CD4-positive, alpha-beta T cell treated with Interleukin-4 for 4 hours (primary cell): ENCODE data around the gene CPNE4.
A peak's percentile ranks its signal among the peaks of the same experiment; 100 is the strongest.
"Not testable (repeated sequence)": the region's sequence is repeated elsewhere in the genome, so short reads cannot be mapped to it uniquely, and the experiment has no call there.

ENCODE experiments used
- DNase-seq: peaks from one replicate; pipeline ENCODE4 v3.0.0-alpha.2; 2020

CPNE4 gene

GRCh38 chr3:132034486-132035464, at the start of gene CPNE4:
Gene CPNE4 (minus strand): TSS chr3:132035014.
- peak; percentile 5 for DNase-seq

GRCh38 chr3:132083583-132084279, 48.9 kb upstream of the CPNE4 start:
- DNase-seq: no peak

GRCh38 chr3:132083159-132083558, 48.3 kb upstream of the CPNE4 start:
- no peak for DNase-seq

- no peak for DNase-seq
Observed at GRCh38 chr3:132079147-132079546, 44.3 kb upstream of the CPNE4 start.

GRCh38 chr3:132073771-132074170, 39.0 kb upstream of the CPNE4 start:
- no peak for DNase-seq

- DNase-seq: no peak
Observed at GRCh38 chr3:132071043-132071442, 36.2 kb upstream of the CPNE4 start.

- no peak for DNase-seq
Observed at GRCh38 chr3:132064114-132064513, 29.3 kb upstream of the CPNE4 start.

- no peak for DNase-seq
Observed at GRCh38 chr3:132062535-132062934, 27.7 kb upstream of the CPNE4 start.

- DNase-seq: no peak
Observed at GRCh38 chr3:132055872-132056271, 21.1 kb upstream of the CPNE4 start.

- DNase-seq: no peak
Observed at GRCh38 chr3:132047209-132047608, 12.4 kb upstream of the CPNE4 start.

- not testable (repeated sequence) for DNase-seq
Observed at GRCh38 chr3:132044874-132045273, 10.1 kb upstream of the CPNE4 start.

- no peak for DNase-seq
Observed at GRCh38 chr3:132042681-132043080, 7.9 kb upstream of the CPNE4 start.

- no peak for DNase-seq
Observed at GRCh38 chr3:132038198-132038825, 3.5 kb upstream of the CPNE4 start.

GRCh38 chr3:132037581-132037980, 2.8 kb upstream of the CPNE4 start:
- DNase-seq: no peak

- no peak for DNase-seq
Observed at GRCh38 chr3:132037056-132037455, 2.2 kb upstream of the CPNE4 start.

GRCh38 chr3:132034097-132034485, 723 bp downstream of the CPNE4 start:
- DNase-seq: no peak

GRCh38 chr3:132033471-132033870, 1.3 kb downstream of the CPNE4 start:
- no peak for DNase-seq

GRCh38 chr3:132032959-132033358, 1.9 kb downstream of the CPNE4 start:
- DNase-seq: no peak

GRCh38 chr3:132029182-132029902, 5.5 kb downstream of the CPNE4 start:
- DNase-seq: peak; percentile 26

GRCh38 chr3:132022914-132023313, 11.9 kb downstream of the CPNE4 start:
- DNase-seq: no peak

GRCh38 chr3:132020058-132020457, 14.8 kb downstream of the CPNE4 start:
- no peak for DNase-seq

- no peak for DNase-seq
Observed at GRCh38 chr3:132017137-132017536, 17.7 kb downstream of the CPNE4 start.
